ENCODE results near the gene LRRC74A.

GRCh38 chr14:76780058-76780345 lies 46.2 kb upstream of the LRRC74A start:
- TF ChIP-seq POLR2A (IDR thresholded peaks at IDR 0.05; ENCODE audit: low read depth, low read length) (no peak), CEBPB (IDR thresholded peaks at IDR 0.05; ENCODE audit: low read depth, low read length) (no peak), SMC3 (IDR thresholded peaks at IDR 0.05; ENCODE audit: low read depth, low read length) (no peak), RAD21 (IDR thresholded peaks at IDR 0.05; ENCODE audit: low read length) (no peak), CHD1 (IDR thresholded peaks at IDR 0.05; ENCODE audit: low read depth, low read length) (no peak), MAFK (IDR thresholded peaks at IDR 0.05; ENCODE audit: low read depth, low read length) (no peak), MAZ (IDR thresholded peaks at IDR 0.05; ENCODE audit: borderline replicate concordance, low read depth, low read length) (no peak), BHLHE40 (IDR thresholded peaks at IDR 0.05; ENCODE audit: low read depth, low read length) (no peak), RFX5 (IDR thresholded peaks at IDR 0.05; ENCODE audit: low read depth, low read length) (no peak), NFE2L2 (IDR thresholded peaks at IDR 0.05; ENCODE audit: low read depth, low read length) (no peak)
- TF ChIP-seq, protein P1, sequence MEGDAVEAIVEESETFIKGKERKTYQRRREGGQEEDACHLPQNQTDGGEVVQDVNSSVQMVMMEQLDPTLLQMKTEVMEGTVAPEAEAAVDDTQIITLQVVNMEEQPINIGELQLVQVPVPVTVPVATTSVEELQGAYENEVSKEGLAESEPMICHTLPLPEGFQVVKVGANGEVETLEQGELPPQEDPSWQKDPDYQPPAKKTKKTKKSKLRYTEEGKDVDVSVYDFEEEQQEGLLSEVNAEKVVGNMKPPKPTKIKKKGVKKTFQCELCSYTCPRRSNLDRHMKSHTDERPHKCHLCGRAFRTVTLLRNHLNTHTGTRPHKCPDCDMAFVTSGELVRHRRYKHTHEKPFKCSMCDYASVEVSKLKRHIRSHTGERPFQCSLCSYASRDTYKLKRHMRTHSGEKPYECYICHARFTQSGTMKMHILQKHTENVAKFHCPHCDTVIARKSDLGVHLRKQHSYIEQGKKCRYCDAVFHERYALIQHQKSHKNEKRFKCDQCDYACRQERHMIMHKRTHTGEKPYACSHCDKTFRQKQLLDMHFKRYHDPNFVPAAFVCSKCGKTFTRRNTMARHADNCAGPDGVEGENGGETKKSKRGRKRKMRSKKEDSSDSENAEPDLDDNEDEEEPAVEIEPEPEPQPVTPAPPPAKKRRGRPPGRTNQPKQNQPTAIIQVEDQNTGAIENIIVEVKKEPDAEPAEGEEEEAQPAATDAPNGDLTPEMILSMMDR (conservative IDR thresholded peaks at IDR 0.05; ENCODE audit: low read depth, low read length): no peak

Measured in IMR-90 (cell line).